A673 (cell line): ENCODE results near the gene LRRC4C. TPM values are rescaled to one million over a fixed set of nuclear protein-coding genes. Genes with fewer than 3 reads are reported as not detected.

ENCODE experiments used
- BruUV-seq: library from RNA; stranded (reverse); fragments of 400-500 nt; replicated peaks from 2 replicates; lab custom pipeline; 2021; lab: Mats Ljungman, UMichigan
- CTCF ChIA-PET: fragments of 300-600 bp; sonication (Branson Sonifier 250); formaldehyde crosslinking; loops from one replicate; lab custom pipeline; 2022; ENCODE audit warnings: antibody characterized with exemption; lab: Charles Lee
- POLR2A ChIA-PET: fragments of 300-600 bp; sonication (Branson Sonifier 250); formaldehyde crosslinking; loops from one replicate; lab custom pipeline; 2022; ENCODE audit warnings: antibody characterized with exemption; ENCODE audit not compliant: low non-redundant PET; lab: Charles Lee
- DNase-seq: peaks from one replicate; pipeline ENCODE4 v3.0.0-alpha.2; 2015; ENCODE audit warnings: low spot score
- H3K27ac ChIP-seq: fragments of 200-600 bp; sonication (generic); 2 replicates; pipeline ENCODE4 v1.5.1; 2016; ENCODE audit warnings: mixed run types, low read depth, mild to moderate bottlenecking, mixed read lengths, antibody characterized with exemption, low read length; ENCODE audit not compliant: poor library complexity, severe bottlenecking
- H3K27me3 ChIP-seq: fragments of 200-600 bp; sonication (generic); replicated peaks from 2 replicates; pipeline ENCODE4 v1.6.1; 2017; ENCODE audit warnings: mixed run types, low read depth, mild to moderate bottlenecking, mixed read lengths, antibody characterized with exemption, low read length; ENCODE audit not compliant: insufficient read depth, poor library complexity
- H3K36me3 ChIP-seq: fragments of 200-600 bp; sonication (generic); 2 replicates; pipeline ENCODE4 v1.6.1; 2016; ENCODE audit warnings: mixed run types, mild to moderate bottlenecking, mixed read lengths, antibody characterized with exemption, low read length; ENCODE audit not compliant: insufficient read depth, poor library complexity, severe bottlenecking
- H3K4me1 ChIP-seq: fragments of 200-600 bp; sonication (generic); 2 replicates; pipeline ENCODE4 v1.6.1; 2017; ENCODE audit warnings: mixed run types, mild to moderate bottlenecking, mixed read lengths, antibody characterized with exemption, low read length; ENCODE audit not compliant: insufficient read depth, poor library complexity, severe bottlenecking
- H3K4me3 ChIP-seq: fragments of 200-600 bp; sonication (generic); 2 replicates; pipeline ENCODE4 v1.5.1; 2016; ENCODE audit warnings: low read depth, mixed run types, mild to moderate bottlenecking, mixed read lengths, low read length; ENCODE audit not compliant: poor library complexity, severe bottlenecking
- H3K9me3 ChIP-seq: fragments of 200-600 bp; sonication (generic); 2 replicates; pipeline ENCODE4 v1.6.1; 2016; ENCODE audit warnings: mixed run types, low read depth, mild to moderate bottlenecking, mixed read lengths, antibody characterized with exemption, low read length; ENCODE audit not compliant: poor library complexity, severe bottlenecking
- CTCF ChIP-seq: fragments of 300-800, 200-600 bp; sonication (generic); conservative IDR thresholded peaks from 2 replicates; pipeline ENCODE4 v1.5.1; 2017; ENCODE audit warnings: low read depth, mild to moderate bottlenecking, antibody characterized with exemption, low read length, moderate library complexity, mixed read lengths
- EZH2 ChIP-seq: fragments of 200-600 bp; sonication (generic); IDR thresholded peaks from 2 replicates; pipeline ENCODE4 v1.6.1; 2017; ENCODE audit warnings: borderline replicate concordance, low read depth, mild to moderate bottlenecking, mixed read lengths, antibody characterized with exemption, low read length; ENCODE audit not compliant: poor library complexity, severe bottlenecking
- intact Hi-C: fragments of 100-400 bp; cut with micrococcal nuclease; formaldehyde crosslinking; loops from one replicate; pipeline ENCODE4 v1.10.0; 2022; ENCODE audit not compliant: unreplicated experiment
- total RNA-seq: library from RNA; stranded (reverse); gene quantifications from 2 replicates; pipeline ENCODE4 v1.2.3, GENCODE V29; 2021

LRRC4C gene
- total RNA-seq, 1 experiment from 2014 or later = 38.3 TPM

- Histone ChIP-seq H3K9me3 (no peaks in the 10 kb centered on the region), H3K4me3 (no peak overlapping the region), H3K4me1 (no peaks in the 10 kb centered on the region), H3K27ac (no peak overlapping the region), H3K36me3 (no peaks in the 10 kb centered on the region), H3K27me3 (no peaks in the 10 kb centered on the region)
- ChIA-PET POLR2A (interaction anchor here (0.6 to 0.7 kb wide), 2 partner anchors 11 to 690 kb away, joined by 6 to 18 read pairs; no protein-coding TSS in a partner anchor), CTCF (no interaction called here)
- DNase-seq = no peak
- TF ChIP-seq EZH2 = no peak
- TF ChIP-seq CTCF = no peak
- no TSS peak for BruUV-seq
- intact Hi-C loops = no loop called here
Measured at GRCh38 chr11:40175980-40176379, 1283.5 kb downstream of the LRRC4C start.

- Histone ChIP-seq H3K36me3 (no peaks in the 10 kb centered on the region), H3K9me3 (peaks cover 3% of the 10 kb centered on the region), H3K27ac (no peak overlapping the region), H3K4me1 (peaks cover 12% of the 10 kb centered on the region), H3K4me3 (no peak overlapping the region), H3K27me3 (no peaks in the 10 kb centered on the region)
- no peak for DNase-seq
- TF ChIP-seq CTCF (no peak), EZH2 (no peak)
- ChIA-PET POLR2A (no interaction called here), CTCF (no interaction called here)
- intact Hi-C loops = no loop called here
- no TSS peak for BruUV-seq
Measured at GRCh38 chr11:40170078-40170477, 1289.4 kb downstream of the LRRC4C start.

- no TSS peak for BruUV-seq
Measured at GRCh38 chr11:40168414-40168813, 1291.0 kb downstream of the LRRC4C start.

More at GRCh38 chr11:40168414-40168813, 1291.0 kb downstream of the LRRC4C start:
- peaks cover 3% of the 10 kb centered on the region for H3K9me3 ChIP-seq
- H3K36me3 ChIP-seq = no peaks in the 10 kb centered on the region
- H3K27me3 ChIP-seq = no peaks in the 10 kb centered on the region
- intact Hi-C loops = no loop called here
- ChIA-PET POLR2A (no interaction called here), CTCF (interaction anchor here (0.8 kb wide), 1 partner anchor 35 kb away, joined by 3 read pairs; no protein-coding TSS in a partner anchor)
- H3K4me1 ChIP-seq = peaks cover 17% of the 10 kb centered on the region
- DNase-seq = peak; percentile 58
- no peak overlapping the region for H3K4me3 ChIP-seq
- no peak overlapping the region for H3K27ac ChIP-seq
- TF ChIP-seq CTCF (no peak), EZH2 (no peak)
